Endodermal cell (in vitro differentiated cells): Measurements from ENCODE around the gene TMPRSS4. TPM values are rescaled to one million over a fixed set of nuclear protein-coding genes. Genes with fewer than 3 reads are reported as not detected.

ENCODE experiments used
- DNase-seq: peaks from one replicate; pipeline ENCODE4 v3.0.0-alpha.2; 2017
- H3K27ac ChIP-seq: 2 replicates; pipeline ENCODE4 v1.5.1; 2013; ENCODE audit warnings: mild to moderate bottlenecking, low read depth, low read length, moderate library complexity
- H3K27me3 ChIP-seq: 2 replicates; pipeline ENCODE4 v1.6.1; 2013; ENCODE audit warnings: mild to moderate bottlenecking, low read length, moderate library complexity; ENCODE audit not compliant: insufficient read depth, control insufficient read depth, poor library complexity, severe bottlenecking
- H3K36me3 ChIP-seq: 2 replicates; pipeline ENCODE4 v1.7.0; 2013; ENCODE audit warnings: mild to moderate bottlenecking, low read length, moderate library complexity; ENCODE audit not compliant: control insufficient read depth, insufficient read depth
- H3K4me1 ChIP-seq: one replicate; pipeline ENCODE4 v1.7.0; 2013; ENCODE audit warnings: low read length; ENCODE audit not compliant: control insufficient read depth, insufficient read depth
- H3K4me3 ChIP-seq: 2 replicates; pipeline ENCODE4 v1.5.1; 2013; ENCODE audit warnings: mild to moderate bottlenecking, low read length, moderate library complexity
- H3K9ac ChIP-seq: 2 replicates; pipeline ENCODE4 v1.6.1; 2013; ENCODE audit warnings: mild to moderate bottlenecking, low read length, moderate library complexity; ENCODE audit not compliant: poor library complexity, severe bottlenecking; ENCODE audit errors: extremely low read depth
- H3K9me3 ChIP-seq: 2 replicates; pipeline ENCODE4 v1.6.1; 2013; ENCODE audit warnings: mild to moderate bottlenecking, low read length, moderate library complexity; ENCODE audit not compliant: control insufficient read depth
- H3K27ac Mint-ChIP-seq: 2 replicates; pipeline ENCODE4 v1.8.0; 2020; ENCODE audit warnings: mixed read lengths
- H3K27me3 Mint-ChIP-seq: 2 replicates; pipeline ENCODE4 v1.8.0; 2021; ENCODE audit warnings: mild to moderate bottlenecking, mixed read lengths; ENCODE audit not compliant: insufficient read depth
- H3K36me3 Mint-ChIP-seq: 2 replicates; pipeline ENCODE4 v1.8.0; 2020; ENCODE audit warnings: low read depth, mixed read lengths
- H3K4me1 Mint-ChIP-seq: 2 replicates; pipeline ENCODE4 v1.8.0; 2020; ENCODE audit warnings: mixed read lengths
- H3K4me3 Mint-ChIP-seq: 2 replicates; pipeline ENCODE4 v1.8.0; 2020; ENCODE audit warnings: mild to moderate bottlenecking, moderate library complexity, mixed read lengths
- H3K9me3 Mint-ChIP-seq: 2 replicates; pipeline ENCODE4 v1.8.0; 2020; ENCODE audit warnings: mild to moderate bottlenecking, mixed read lengths
- CTCF ChIP-seq: fragments of 200-600 bp; sonication (generic); conservative IDR thresholded peaks from 2 replicates; pipeline ENCODE4 v1.5.0; 2021; ENCODE audit warnings: antibody characterized with exemption, mild to moderate bottlenecking
- WGBS, 2 experiments: methylation state at CpG; one replicate each; pipeline versions ENCODE4 v1.1.5 to v1.1.7; 2013; ENCODE audit warnings: missing lambda C conversion rate in 2 of 2, mixed read lengths in 1 of 2; ENCODE audit not compliant: insufficient coverage in 1 of 2, insufficient read length in 1 of 2; 5-methylcytosine and 5-hydroxymethylcytosine counted together
- total RNA-seq, 2 donors: library from RNA; stranded (reverse); fragmentation: NEBNext Ultra II Directional in 1 of 2; extraction: Animal tissue kit (Norgen Biotek cat#: 25700) in 1 of 2; gene quantifications; 2 replicates in 1 of 2; 3 replicates in 1 of 2; pipeline ENCODE4 v1.2.1, GENCODE V29; 2021

The TMPRSS4 gene
- total RNA-seq, 2 donors from 2014 or later = not detected

- Mint-ChIP-seq H3K27me3 (peaks cover 30% of the 10 kb centered on the region), H3K4me3 (no peak overlapping the region), H3K9me3 (peaks cover 13% of the 10 kb centered on the region), H3K4me1 (peaks cover 9% of the 10 kb centered on the region), H3K36me3 (peaks cover 2% of the 10 kb centered on the region), H3K27ac (peak overlapping the region; percentile 6)
- DNase-seq = no peak
- WGBS, 2 experiments = 64 to 73% methylated on average over 17 to 21 of the region's 21 CpGs
- Histone ChIP-seq H3K27ac (peak overlapping the region; percentile 47), H3K4me3 (no peak overlapping the region), H3K9me3 (peaks cover 8% of the 10 kb centered on the region), H3K27me3 (no peaks in the 10 kb centered on the region), H3K9ac (no peak overlapping the region), H3K4me1 (no peaks in the 10 kb centered on the region), H3K36me3 (no peaks in the 10 kb centered on the region)
- no peak for TF ChIP-seq CTCF
These were observed 6.1 kb downstream of the TMPRSS4 start for GRCh38 chr11:118082880-118083552.

GRCh38 chr11:118084247-118084646 lies 7.4 kb downstream of the TMPRSS4 start:
- Mint-ChIP-seq H3K4me3 (no peak overlapping the region), H3K9me3 (peaks cover 19% of the 10 kb centered on the region), H3K27ac (no peak overlapping the region), H3K4me1 (peaks cover 9% of the 10 kb centered on the region), H3K27me3 (peaks cover 30% of the 10 kb centered on the region), H3K36me3 (peaks cover 2% of the 10 kb centered on the region)
- H3K4me3 ChIP-seq = no peak overlapping the region
- H3K27ac ChIP-seq = no peak overlapping the region
- TF ChIP-seq CTCF = no peak
- 85 to 90% methylated on average over 3 to 4 of the region's 4 CpGs for WGBS, 2 experiments
- H3K9me3 ChIP-seq = peaks cover 8% of the 10 kb centered on the region
- no peaks in the 10 kb centered on the region for H3K36me3 ChIP-seq
- DNase-seq = no peak
- no peak overlapping the region for H3K9ac ChIP-seq
- H3K27me3 ChIP-seq = no peaks in the 10 kb centered on the region
- no peaks in the 10 kb centered on the region for H3K4me1 ChIP-seq

DNA sequence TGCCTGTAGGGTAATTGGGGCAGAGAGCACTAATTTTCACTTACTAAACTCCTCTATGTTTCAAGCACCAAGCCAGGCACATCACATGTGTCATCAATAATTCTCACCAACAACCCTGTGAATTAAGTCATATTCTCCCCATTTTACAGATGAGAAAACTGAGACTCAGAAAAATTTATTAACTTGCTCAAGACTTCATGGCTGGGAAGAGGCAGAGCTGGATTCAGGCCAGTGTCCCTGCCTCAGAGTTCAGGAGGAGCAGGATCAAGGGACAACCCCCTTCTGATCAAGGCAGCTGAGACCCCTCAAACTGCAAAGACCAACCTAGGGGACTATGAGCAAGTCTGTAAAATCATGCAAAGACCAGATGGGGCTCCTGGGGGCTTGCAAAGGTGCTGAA lies 7.8 kb downstream of the TMPRSS4 start:
- Mint-ChIP-seq H3K27ac (no peak overlapping the region), H3K4me1 (peaks cover 9% of the 10 kb centered on the region), H3K9me3 (peaks cover 19% of the 10 kb centered on the region), H3K36me3 (peaks cover 2% of the 10 kb centered on the region), H3K4me3 (no peak overlapping the region), H3K27me3 (peaks cover 31% of the 10 kb centered on the region)
- no peak overlapping the region for H3K27ac ChIP-seq
- no peaks in the 10 kb centered on the region for H3K27me3 ChIP-seq
- no peak overlapping the region for H3K4me3 ChIP-seq
- no peak overlapping the region for H3K9ac ChIP-seq
- H3K4me1 ChIP-seq = no peaks in the 10 kb centered on the region
- H3K9me3 ChIP-seq = peaks cover 8% of the 10 kb centered on the region
- no peak for TF ChIP-seq CTCF
- H3K36me3 ChIP-seq = no peaks in the 10 kb centered on the region
- no peak for DNase-seq
